Measurements from ENCODE around the gene THSD7B. TPM values are rescaled to one million over a fixed set of nuclear protein-coding genes. Genes with fewer than 3 reads are reported as not detected.

THSD7B gene
- total RNA-seq, 1 donor from 2014 or later = 0.38 TPM

- intact Hi-C loops (cut with DNase I) = no loop called here
- Histone ChIP-seq H3K9me3 (no peaks in the 10 kb centered on the region), H3K4me3 (peak overlapping the region; percentile 51), H3K27ac (no peak overlapping the region), H3K27me3 (ENCODE audit: low read depth) (peaks cover 55% of the 10 kb centered on the region), H3K4me1 (no peaks in the 10 kb centered on the region), H3K36me3 (no peaks in the 10 kb centered on the region)
- no peak for DNase-seq
- peak in 1 of 2 donors; percentile 45 for ATAC-seq
- no peak for TF ChIP-seq CTCF (IDR thresholded peaks at IDR 0.05)
Measured at GRCh38 chr2:136766073-136766404, 694 bp downstream of the THSD7B start.

DNA sequence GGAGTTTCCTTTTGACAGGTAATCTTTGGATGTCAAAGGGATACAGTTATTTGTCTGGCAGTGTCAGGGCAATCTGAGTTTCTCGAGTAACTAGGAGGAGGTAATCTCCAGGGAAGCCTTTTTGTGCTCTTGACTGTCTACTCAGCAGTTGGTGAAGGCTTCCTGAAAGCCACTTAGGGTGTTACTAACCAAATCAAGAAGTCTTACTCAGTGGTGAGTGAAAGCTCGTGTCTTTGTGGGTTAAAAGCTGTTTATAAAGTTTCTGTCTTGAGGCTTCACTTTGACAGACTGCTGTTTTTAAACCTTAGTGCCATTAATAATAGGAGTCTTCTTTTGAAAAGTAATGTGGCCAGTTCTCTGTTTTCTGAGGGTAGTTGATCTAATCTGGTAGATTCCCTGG is 1.7 kb downstream of the THSD7B start:
- H3K27me3 ChIP-seq (ENCODE audit: low read depth) = peaks cover 55% of the 10 kb centered on the region
- TF ChIP-seq CTCF (IDR thresholded peaks at IDR 0.05) = no peak

DNA sequence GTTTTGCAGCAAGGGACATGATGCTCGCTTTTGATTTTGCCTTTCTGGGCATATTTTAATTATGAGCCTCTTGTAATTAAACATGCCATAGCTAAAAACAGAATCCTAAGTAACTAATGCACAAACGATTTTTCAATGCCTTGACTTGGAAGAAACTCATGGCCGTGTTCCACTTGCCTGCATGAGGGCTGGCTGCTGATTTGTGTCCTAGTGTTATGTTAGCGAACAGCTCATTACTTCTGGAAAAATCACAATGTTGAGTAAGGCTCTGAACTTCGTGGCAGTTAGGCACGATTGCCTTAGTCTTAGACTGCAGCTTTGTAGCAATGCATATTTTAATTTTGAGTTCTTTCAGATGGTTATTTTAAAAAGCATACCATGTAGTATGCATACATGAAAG is 4.5 kb downstream of the THSD7B start:
- H3K27ac ChIP-seq = no peak overlapping the region
- ATAC-seq (no peak), DNase-seq (no peak)
- no peak overlapping the region for H3K4me3 ChIP-seq
- intact Hi-C loops (cut with DNase I) = no loop called here
- no peaks in the 10 kb centered on the region for H3K36me3 ChIP-seq
- peaks cover 36% of the 10 kb centered on the region for H3K27me3 ChIP-seq (ENCODE audit: low read depth)
- H3K4me1 ChIP-seq = no peaks in the 10 kb centered on the region
- no peak for TF ChIP-seq CTCF (IDR thresholded peaks at IDR 0.05)
- no peaks in the 10 kb centered on the region for H3K9me3 ChIP-seq

More for the DNA sequence above, 1.7 kb downstream of the THSD7B start:
- Histone ChIP-seq H3K4me3 (no peak overlapping the region), H3K4me1 (no peaks in the 10 kb centered on the region), H3K9me3 (no peaks in the 10 kb centered on the region), H3K27ac (no peak overlapping the region), H3K36me3 (no peaks in the 10 kb centered on the region)
- ATAC-seq (no peak), DNase-seq (no peak)
- intact Hi-C loops (cut with DNase I) = no loop called here

GRCh38 chr2:136770384-136770783 is 5.0 kb downstream of the THSD7B start:
- DNase-seq (no peak), ATAC-seq (no peak)
- TF ChIP-seq CTCF (IDR thresholded peaks at IDR 0.05) = no peak
- no peaks in the 10 kb centered on the region for H3K9me3 ChIP-seq
- no peaks in the 10 kb centered on the region for H3K4me1 ChIP-seq
- no peaks in the 10 kb centered on the region for H3K36me3 ChIP-seq
- no peak overlapping the region for H3K4me3 ChIP-seq
- intact Hi-C loops (cut with DNase I) = no loop called here
- H3K27me3 ChIP-seq (ENCODE audit: low read depth) = peaks cover 30% of the 10 kb centered on the region
- no peak overlapping the region for H3K27ac ChIP-seq

DNA sequence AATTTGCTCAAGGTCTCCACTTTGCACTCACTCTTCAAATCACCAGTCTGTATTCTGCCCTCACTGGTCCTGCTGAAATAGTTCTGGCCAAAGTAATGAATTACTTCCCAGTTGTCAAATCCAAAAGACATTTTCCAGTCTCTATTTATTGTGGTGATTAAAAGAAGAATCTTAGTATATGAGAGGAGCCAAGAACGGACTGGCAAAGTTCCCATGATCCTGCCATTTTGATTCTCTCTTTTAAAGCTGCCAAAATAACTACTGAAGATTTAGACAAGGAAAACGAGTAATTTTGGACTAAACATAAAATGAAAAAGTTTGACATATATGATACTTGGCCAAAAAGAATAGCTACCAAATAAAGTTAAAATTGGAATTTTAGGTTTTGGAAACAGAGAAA is 12.0 kb downstream of the THSD7B start:
- DNase-seq (no peak), ATAC-seq (no peak)
- TF ChIP-seq CTCF (IDR thresholded peaks at IDR 0.05) = no peak
- Histone ChIP-seq H3K4me1 (no peaks in the 10 kb centered on the region), H3K9me3 (no peaks in the 10 kb centered on the region), H3K4me3 (no peak overlapping the region), H3K27ac (no peak overlapping the region), H3K27me3 (ENCODE audit: low read depth) (no peaks in the 10 kb centered on the region), H3K36me3 (no peaks in the 10 kb centered on the region)
- intact Hi-C loops (cut with DNase I) = no loop called here

DNA sequence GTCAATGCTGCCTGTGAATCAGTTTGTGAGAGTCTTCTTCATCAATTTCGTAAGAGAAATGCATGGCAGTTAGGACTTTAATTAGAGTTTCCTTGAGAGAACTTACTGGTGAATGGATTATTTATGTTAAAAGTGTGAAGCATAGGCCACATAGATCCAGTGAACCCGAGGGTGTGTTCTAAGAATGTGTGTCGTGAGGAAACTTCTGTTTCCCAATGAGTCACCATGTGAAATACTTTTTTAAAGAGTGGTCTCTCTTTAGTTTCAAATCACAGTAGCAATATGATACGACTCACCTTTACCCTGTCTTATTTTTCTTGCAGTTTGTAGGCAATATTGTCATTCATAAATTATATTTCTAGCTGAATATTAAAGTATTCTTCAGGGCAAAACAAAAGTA is 18.5 kb downstream of the THSD7B start:
- ATAC-seq (no peak), DNase-seq (no peak)
- Histone ChIP-seq H3K36me3 (no peaks in the 10 kb centered on the region), H3K4me1 (no peaks in the 10 kb centered on the region), H3K27ac (no peak overlapping the region), H3K27me3 (ENCODE audit: low read depth) (no peaks in the 10 kb centered on the region), H3K4me3 (no peak overlapping the region), H3K9me3 (no peaks in the 10 kb centered on the region)
- no peak for TF ChIP-seq CTCF (IDR thresholded peaks at IDR 0.05)
- intact Hi-C loops (cut with DNase I) = no loop called here
